Measurements from ENCODE around the gene CD151. TPM values are rescaled to one million over a fixed set of nuclear protein-coding genes. Genes with fewer than 3 reads are reported as not detected.
A peak's percentile ranks its signal among the peaks of the same experiment; 100 is the strongest.

The CD151 gene
- total RNA-seq, 1 donor from 2014 or later = 387 TPM

DNA sequence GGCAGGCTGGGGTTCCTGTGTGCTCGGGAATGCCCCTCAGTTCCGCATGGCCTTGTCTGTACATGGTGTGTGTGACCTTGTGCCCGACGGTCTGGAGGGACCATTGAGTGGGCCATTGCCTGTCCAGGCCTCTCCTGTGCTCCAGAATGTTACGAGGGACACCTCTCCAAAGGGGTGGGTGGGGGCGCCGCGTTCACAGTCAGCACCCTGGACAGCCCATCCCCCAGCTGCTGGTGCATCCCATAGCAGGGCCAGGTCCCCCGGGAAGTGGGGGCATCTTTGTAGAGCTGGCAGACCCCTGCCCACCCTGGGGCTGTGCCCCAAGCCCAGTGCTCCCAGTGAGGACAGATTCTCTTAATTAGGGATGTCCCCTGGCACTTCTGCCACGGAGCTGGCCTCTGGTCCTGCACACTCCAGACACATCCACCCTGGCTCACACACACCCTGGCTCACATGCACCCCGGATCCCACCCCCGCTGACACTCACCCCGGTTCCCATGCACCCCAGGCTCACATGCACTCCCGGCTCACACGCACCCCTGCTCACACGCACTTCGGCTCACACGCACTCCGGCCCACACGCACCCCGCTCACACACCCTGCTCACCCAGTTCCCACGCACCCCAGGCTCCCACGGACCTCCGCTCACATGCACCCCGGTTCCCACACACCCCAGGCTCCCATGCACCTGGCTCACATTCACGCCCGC lies 25.5 kb downstream of the CD151 start:
- DNase-seq = no peak

DNA sequence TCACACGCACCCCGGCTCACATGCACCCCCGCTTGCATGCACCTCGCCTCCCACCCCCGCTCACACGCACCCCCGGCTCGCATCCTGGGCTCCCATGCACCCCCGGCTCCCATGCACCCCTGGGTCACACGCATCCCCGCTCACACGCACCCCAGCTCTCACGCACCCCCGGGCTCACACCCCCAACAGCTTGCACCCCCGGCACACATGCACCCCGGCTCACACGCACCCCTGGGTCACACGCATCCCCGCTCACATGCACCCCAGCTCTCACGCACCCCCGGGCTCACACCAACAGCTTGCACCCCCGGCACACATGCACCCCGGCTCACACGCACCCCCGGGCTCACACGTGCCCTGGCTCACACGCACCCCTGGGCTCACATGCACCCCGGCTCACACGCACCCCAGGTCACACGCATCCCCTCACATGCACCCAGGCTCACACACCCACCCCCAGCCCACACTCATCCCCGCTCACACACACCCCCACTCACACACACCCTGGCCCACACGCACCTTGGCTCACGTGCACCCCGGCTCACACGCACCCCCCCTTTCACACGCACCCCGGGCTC lies 26.1 kb downstream of the CD151 start:
- Histone ChIP-seq H3K27ac (no peak overlapping the region), H3K9me3 (no peaks in the 10 kb centered on the region), H3K4me1 (peaks cover 16% of the 10 kb centered on the region), H3K36me3 (peaks cover 28% of the 10 kb centered on the region), H3K27me3 (ENCODE audit: low read depth) (no peaks in the 10 kb centered on the region), H3K4me3 (no peak overlapping the region)
- intact Hi-C loops (cut with DNase I) = no loop called here
- DNase-seq (no peak), ATAC-seq (no peak)
- TF ChIP-seq, protein P1, sequence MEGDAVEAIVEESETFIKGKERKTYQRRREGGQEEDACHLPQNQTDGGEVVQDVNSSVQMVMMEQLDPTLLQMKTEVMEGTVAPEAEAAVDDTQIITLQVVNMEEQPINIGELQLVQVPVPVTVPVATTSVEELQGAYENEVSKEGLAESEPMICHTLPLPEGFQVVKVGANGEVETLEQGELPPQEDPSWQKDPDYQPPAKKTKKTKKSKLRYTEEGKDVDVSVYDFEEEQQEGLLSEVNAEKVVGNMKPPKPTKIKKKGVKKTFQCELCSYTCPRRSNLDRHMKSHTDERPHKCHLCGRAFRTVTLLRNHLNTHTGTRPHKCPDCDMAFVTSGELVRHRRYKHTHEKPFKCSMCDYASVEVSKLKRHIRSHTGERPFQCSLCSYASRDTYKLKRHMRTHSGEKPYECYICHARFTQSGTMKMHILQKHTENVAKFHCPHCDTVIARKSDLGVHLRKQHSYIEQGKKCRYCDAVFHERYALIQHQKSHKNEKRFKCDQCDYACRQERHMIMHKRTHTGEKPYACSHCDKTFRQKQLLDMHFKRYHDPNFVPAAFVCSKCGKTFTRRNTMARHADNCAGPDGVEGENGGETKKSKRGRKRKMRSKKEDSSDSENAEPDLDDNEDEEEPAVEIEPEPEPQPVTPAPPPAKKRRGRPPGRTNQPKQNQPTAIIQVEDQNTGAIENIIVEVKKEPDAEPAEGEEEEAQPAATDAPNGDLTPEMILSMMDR (IDR thresholded peaks at IDR 0.05) = no peak

More for the DNA sequence above, 25.5 kb downstream of the CD151 start:
- H3K4me3 ChIP-seq = no peak overlapping the region
- intact Hi-C loops (cut with DNase I) = no loop called here
- H3K4me1 ChIP-seq = peaks cover 16% of the 10 kb centered on the region
- TF ChIP-seq, protein P1 (IDR thresholded peaks at IDR 0.05) = no peak
- H3K27ac ChIP-seq = no peak overlapping the region
- no peaks in the 10 kb centered on the region for H3K27me3 ChIP-seq (ENCODE audit: low read depth)
- H3K9me3 ChIP-seq = no peaks in the 10 kb centered on the region
- peaks cover 22% of the 10 kb centered on the region for H3K36me3 ChIP-seq
- no peak for ATAC-seq

DNA sequence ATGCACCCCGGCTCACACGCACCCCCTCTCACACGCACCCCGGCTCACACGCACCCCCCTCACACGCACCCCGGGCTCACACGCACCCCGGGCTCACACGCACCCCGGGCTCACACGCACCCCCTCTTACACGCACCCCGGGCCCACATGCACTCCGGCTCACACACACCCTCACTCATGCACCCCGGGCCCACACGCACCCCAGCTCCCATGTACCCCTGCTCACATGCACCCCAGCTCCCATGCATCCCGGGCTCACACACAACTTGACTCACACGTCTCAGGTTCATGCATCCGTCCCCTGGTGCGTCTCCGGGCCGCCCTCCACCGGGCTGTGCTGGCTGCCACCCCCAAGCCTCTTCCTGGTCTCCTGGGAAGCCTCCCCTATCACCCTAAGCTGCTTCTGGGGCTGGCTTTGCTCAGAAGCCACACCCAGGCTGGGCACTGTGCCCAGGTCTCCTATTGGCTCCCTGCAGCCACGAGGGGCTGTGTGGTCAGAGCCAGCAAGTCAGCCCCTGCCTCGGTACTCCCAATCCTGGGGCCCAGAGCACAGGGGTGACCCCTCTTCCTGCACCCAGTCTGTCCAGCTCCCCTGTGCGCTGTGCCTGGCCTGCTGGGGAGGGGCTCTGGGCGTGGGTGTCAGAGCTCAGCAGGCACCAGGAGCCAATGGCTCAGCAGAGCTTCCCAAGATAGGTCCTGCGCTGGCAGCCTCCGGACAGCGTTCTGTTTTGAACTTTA lies 26.8 kb downstream of the CD151 start:
- no peaks in the 10 kb centered on the region for H3K9me3 ChIP-seq
- H3K4me1 ChIP-seq = peaks cover 16% of the 10 kb centered on the region
- TF ChIP-seq, protein P1 (IDR thresholded peaks at IDR 0.05) = no peak
- DNase-seq = peak; percentile 74
- H3K27ac ChIP-seq = peak overlapping the region; percentile 24
- peak in 1 of 2 donors; percentile 30 for ATAC-seq
- H3K27me3 ChIP-seq (ENCODE audit: low read depth) = no peaks in the 10 kb centered on the region
- intact Hi-C loops (cut with DNase I) = no loop called here
- peaks cover 35% of the 10 kb centered on the region for H3K36me3 ChIP-seq
- H3K4me3 ChIP-seq = no peak overlapping the region

DNA sequence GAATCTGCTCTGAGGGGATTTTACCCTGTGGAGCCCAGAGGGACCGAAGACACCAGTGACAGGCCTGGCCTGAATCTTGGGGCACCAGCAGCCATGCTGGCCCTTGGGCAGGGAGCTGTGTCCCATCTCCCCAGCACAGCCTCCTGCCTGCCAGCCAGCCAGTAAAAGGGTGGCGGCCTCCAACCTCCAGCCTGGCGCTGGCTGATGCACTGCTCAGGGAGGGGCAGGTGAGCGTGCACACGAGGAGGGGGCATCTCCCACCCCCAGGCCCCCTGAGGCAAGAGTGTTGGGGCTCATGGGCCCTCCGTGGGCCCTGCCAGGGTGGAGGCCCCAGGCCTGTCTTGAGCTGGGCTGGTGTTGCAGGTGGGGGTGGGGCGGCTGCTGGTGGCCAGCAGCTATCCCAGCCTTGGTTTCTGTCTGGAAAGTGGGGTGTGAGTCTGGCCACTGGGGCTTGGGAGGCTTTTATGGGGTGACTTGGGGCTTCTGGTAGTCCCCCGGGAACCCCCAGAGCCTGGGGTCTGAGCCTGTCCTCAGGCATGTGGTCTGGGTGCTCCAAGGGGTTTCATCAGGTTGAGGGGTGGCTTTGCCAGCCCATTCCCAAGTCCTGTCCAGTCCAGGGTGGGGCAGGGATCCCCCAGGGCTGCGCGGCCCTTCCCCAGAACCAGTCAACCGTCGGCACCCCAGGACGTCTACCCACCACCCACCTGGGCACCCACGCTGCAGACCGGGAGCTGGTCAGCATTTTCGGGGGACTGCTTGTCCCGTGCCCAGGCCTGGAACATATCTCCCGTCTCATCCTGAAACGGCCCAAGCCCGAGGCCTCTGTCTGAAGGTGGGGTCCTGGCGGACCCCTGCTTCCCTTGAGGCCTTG lies 27.7 kb downstream of the CD151 start:
- Histone ChIP-seq H3K27ac (peak overlapping the region; percentile 24), H3K4me1 (peaks cover 16% of the 10 kb centered on the region), H3K36me3 (peaks cover 40% of the 10 kb centered on the region), H3K9me3 (no peaks in the 10 kb centered on the region), H3K4me3 (no peak overlapping the region), H3K27me3 (ENCODE audit: low read depth) (no peaks in the 10 kb centered on the region)
- TF ChIP-seq, protein P1 (IDR thresholded peaks at IDR 0.05) = no peak
- intact Hi-C loops (cut with DNase I) = no loop called here
- DNase-seq (no peak), ATAC-seq (no peak)

DNA sequence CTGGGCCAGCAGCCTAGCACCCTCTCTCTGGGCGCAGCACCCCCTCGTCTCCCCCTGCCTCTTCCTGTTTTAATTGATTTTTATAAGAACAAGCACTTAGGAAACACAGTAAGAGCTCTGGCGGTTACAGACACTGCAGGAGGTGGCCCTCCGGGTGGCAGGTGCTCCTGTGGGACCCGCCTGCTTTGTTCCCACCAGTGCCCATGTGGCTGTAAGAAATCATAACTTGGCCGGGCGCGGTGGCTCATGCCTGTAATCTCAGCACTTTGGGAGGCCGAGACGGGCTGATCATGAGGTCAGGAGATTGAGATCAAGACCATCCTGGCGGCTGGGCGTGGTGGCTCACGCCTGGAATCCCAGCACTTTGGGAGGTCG lies 28.3 kb downstream of the CD151 start:
- Histone ChIP-seq H3K9me3 (no peaks in the 10 kb centered on the region), H3K4me3 (no peak overlapping the region), H3K27me3 (ENCODE audit: low read depth) (no peaks in the 10 kb centered on the region), H3K4me1 (peaks cover 16% of the 10 kb centered on the region), H3K27ac (no peak overlapping the region), H3K36me3 (peaks cover 42% of the 10 kb centered on the region)
- intact Hi-C loops (cut with DNase I) = no loop called here
- TF ChIP-seq, protein P1 (IDR thresholded peaks at IDR 0.05) = no peak
- ATAC-seq = no peak
- no peak for DNase-seq

Data from lower lobe of right lung (tissue), 2 donors.